GM18505 (cell line): ENCODE results near the gene RIMBP2.

Experiments
- ATAC-seq: cut with Tn5 transposase; IDR thresholded peaks from one replicate; pipeline ENCODE4 v1.9.1; 2021; ENCODE audit not compliant: unreplicated experiment
- POLR2A ChIP-seq: IDR thresholded peaks from 4 replicates; pipeline ENCODE4 v1.6.1; 2011; ENCODE audit warnings: borderline replicate concordance; ENCODE audit not compliant: insufficient read depth, insufficient read length; ENCODE audit errors: extremely low read depth

Gene RIMBP2

GRCh38 chr12:130488358-130488710, 227.8 kb downstream of the RIMBP2 start:
- TF ChIP-seq POLR2A: no peak
- ATAC-seq: no peak

DNA sequence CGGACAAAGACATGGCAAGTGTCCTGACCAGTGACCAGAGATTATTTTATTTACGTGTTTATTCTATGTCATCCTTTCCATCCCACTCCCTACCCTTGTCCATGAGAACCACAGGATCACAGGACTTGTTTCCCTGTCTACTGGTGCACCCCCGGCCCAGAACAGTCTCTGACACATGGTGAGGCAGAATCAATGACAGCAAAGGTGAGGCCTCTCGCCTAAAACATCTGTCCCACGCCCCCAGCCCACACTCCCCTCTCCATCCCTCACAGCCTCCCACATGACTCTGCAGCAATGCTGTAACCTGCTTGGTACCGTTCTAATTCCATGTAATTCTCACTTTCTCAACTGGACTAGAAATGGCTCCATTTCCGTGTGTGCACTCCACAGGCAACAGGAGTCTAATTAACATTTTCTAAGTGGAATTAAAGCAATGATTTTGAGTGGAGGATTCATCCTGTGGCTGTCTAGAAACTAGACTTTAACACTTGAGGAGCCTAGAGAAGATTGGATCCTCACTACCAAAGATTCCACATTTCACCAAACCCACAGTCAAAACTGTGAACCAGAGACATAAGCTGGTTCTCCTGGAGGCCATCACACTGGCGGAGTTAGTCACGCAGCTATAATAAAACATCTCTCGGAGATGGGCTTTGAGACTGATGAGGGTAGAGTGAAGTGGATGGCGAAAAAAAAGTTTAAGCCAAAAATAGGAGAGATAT, 228.3 kb downstream of the RIMBP2 start:
- TF ChIP-seq POLR2A: no peak
- ATAC-seq: no peak

- no peak for TF ChIP-seq POLR2A
- ATAC-seq: no peak
These were observed 229.1 kb downstream of the RIMBP2 start for GRCh38 chr12:130486891-130487416.

DNA sequence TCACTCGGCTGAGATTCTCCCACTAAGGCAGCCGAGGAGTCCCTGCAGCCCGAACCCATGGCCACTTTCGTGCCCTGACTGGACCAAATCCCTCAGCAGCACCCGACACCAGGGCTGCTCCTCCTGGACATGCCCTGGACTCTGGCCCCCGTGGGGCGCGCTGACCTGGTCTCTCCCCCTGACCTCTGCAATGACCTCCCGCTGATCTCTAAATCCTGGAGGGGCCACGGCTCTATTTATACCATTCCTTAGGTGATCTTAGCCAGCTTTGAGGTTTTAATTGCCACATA, 230.0 kb downstream of the RIMBP2 start:
- TF ChIP-seq POLR2A: no peak
- ATAC-seq: no peak

DNA sequence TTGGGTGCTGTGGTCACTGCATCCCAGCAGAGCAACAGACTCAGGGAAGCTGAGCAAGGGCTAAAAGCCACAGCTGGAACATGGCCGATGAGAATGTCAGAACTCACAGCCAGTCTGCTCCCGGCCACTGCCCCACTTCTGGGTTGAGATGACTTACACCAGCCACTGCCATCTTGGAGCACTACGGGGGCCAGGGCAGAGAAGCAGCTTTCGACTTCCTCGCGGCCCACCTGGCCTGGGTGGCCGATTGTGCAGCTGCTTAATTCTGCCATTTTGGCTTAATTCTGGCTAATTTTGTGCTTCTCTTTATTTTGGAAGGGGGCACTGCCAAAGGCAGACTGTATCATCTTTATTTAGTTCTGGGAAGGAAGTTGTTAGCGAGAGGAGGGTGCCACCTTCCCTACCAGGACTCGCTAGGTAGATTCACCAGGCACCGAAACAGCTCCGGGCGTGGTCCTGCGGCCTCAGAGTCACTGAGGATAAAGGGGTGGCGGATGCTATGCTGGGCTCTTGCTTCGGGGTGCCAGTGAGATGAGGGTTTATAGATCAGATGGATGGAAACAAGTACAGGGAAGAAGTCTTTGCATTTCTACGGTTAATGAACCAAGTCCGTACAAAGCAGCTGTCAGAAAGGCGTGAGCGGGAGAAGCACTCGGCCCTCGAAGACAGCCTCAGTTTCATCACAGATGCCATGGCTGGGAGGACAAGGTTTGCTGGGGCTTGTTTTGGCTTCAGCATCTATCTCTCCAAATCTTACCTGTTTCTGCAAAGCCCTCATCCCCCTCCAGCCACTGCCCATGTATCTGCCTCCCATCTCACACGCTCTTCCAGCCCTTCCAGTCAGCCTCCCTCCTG, 230.6 kb downstream of the RIMBP2 start:
- no peak for ATAC-seq
- no peak for TF ChIP-seq POLR2A

DNA sequence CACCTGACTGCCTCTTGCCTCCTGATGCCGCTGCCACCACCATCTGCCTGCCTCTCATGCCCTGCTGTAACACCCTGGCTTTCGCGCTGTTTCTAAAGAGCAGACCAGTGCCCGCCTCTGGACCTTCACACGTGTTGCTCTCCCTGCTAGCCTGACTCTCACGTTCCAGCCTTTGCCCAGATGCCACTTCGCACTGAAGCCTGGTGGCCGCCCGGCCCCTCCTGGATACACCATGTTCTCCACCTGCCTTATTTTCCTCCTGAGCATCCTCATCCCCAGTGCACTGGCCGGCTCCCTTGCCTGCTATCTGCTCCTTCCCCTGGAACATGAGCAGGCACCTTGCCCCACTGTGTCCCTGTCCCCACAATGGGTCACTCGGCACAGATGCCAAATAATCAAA, 231.9 kb downstream of the RIMBP2 start:
- ATAC-seq: no peak
- no peak for TF ChIP-seq POLR2A

- ATAC-seq: no peak
- no peak for TF ChIP-seq POLR2A
These were observed 232.4 kb downstream of the RIMBP2 start for GRCh38 chr12:130483616-130484180.

DNA sequence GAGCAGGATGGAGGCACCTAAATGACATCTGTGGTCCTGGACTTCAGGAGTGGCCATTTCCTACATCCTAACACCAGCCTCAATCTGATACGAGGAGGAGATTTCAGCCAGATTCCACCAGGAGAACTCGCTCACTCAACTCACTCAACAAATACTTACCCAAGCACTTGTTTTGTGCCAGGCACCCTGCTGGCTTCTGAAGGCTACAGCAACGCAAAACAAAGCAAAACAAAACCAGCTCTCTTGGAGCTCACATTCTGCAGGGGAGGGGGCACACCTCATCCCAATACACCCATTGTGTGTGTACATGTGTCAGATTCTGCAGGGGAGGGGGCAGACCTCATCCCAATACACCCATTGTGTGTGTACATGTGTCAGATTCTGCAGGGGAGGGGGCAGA, 233.7 kb downstream of the RIMBP2 start:
- no peak for ATAC-seq
- TF ChIP-seq POLR2A: no peak

GRCh38 chr12:130481392-130481879, 234.7 kb downstream of the RIMBP2 start:
- no peak for TF ChIP-seq POLR2A
- ATAC-seq: no peak

- no peak for TF ChIP-seq POLR2A
- no peak for ATAC-seq
These were observed 235.2 kb downstream of the RIMBP2 start for GRCh38 chr12:130480887-130481286.

GRCh38 chr12:130480231-130480630, 235.9 kb downstream of the RIMBP2 start:
- no peak for TF ChIP-seq POLR2A
- ATAC-seq: no peak

- ATAC-seq: no peak
- no peak for TF ChIP-seq POLR2A
These were observed 236.5 kb downstream of the RIMBP2 start for GRCh38 chr12:130479401-130480125.

GRCh38 chr12:130478786-130479185, 237.3 kb downstream of the RIMBP2 start:
- ATAC-seq: no peak
- no peak for TF ChIP-seq POLR2A
